HG03354 (cell line): ENCODE results near the gene VIT.
"Not testable (repeated sequence)": the region's sequence is repeated elsewhere in the genome, so short reads cannot be mapped to it uniquely, and the experiment has no call there.

Experiments
- ATAC-seq: cut with Tn5 transposase; IDR thresholded peaks from one replicate; pipeline ENCODE4 v1.9.1; 2021; ENCODE audit warnings: mild to moderate bottlenecking; ENCODE audit not compliant: unreplicated experiment, poor library complexity, severe bottlenecking

Gene VIT

DNA sequence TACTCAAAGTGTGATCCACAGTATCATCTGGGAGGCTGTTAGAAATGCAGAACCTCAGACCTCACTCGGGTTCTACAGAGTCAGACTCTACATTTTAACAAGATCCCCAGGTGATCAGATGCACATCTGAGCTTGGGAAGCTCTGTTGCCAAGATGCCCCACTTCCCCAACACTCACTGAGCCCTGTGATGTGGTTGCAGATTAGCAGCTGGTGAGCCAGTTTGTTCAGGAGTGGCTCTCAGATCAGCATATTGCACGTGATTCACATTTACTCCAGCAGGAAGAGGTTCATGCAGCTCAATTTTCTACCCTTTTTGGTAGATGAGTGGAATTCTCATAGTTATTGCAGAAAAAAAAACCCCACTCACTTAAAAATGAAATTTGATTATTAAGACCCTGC lies 96.4 kb downstream of the VIT start:
- ATAC-seq, result no peak

DNA sequence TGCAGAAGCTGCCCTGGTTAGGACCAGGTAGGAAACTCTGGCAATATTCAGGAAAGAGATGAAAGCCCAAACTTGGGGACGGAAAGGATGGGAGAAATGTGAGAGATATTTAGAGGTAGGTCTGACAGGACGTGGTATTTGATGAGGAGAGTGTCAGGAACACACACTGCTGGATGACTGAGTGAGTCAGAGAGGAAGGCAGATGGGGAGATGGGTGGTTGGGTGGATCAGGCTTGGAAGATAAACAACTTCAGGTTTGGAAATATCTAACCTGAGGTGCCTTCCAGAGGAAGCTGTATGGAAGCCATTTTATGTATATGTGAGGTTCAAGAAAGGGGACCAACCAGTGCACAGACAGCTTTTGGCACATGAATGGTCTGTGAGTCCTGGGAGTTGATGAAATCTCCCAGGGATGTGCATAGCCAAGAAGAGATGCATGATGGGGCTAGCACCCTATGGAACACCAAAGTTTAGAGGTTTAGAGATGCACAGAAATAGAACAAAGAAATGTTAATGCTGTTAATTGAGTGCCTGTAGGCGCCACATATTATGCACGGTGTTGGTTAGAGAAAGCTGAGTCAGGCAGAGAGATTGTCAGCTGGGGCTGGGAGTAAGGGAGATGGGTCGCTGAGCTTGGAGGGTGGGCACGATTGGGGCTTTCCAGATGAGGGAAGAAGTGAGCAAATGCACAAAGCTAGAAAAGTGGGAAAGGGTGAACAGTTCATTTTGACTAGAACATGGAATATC lies 101.0 kb downstream of the VIT start:
- ATAC-seq, result no peak

DNA sequence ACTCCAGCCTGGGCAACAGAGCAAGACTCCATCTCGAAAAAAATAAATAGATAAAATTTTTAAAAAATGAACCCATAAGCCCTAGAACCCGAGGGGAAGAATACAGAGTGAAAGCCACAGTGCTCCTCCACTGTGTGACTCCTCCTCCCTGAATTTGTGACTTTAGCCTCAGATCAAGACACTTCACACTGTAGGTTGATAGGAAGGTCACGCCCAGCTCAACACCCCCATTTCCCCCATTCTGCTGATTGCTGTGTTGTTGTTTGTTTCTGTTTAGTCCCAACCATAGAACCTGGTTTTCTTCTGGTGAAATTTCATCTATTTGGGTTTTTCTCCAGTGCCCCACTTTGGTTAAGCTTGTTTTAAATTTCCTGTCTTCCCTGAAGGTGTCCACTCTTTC lies 102.2 kb downstream of the VIT start:
- no peak for ATAC-seq

DNA sequence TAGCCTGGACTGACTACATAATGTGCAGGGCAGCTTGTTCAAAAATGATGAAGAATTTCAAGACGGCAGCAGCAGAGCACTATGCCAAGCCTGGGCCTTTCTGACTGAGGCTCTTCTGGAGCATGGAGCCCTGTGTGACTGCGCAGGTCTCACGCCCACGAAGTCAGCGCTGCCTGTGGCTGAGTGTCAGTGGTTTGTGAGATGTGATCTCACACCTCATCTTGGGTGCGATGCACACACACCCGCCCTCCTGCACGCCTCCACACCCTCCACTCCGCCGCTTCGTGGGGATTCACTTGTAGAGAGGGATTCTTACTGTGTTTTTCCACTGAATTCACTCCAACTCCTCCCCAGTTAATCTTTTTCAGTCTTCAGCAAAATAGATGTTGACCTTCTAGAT lies 103.9 kb downstream of the VIT start:
- ATAC-seq, result no peak

DNA sequence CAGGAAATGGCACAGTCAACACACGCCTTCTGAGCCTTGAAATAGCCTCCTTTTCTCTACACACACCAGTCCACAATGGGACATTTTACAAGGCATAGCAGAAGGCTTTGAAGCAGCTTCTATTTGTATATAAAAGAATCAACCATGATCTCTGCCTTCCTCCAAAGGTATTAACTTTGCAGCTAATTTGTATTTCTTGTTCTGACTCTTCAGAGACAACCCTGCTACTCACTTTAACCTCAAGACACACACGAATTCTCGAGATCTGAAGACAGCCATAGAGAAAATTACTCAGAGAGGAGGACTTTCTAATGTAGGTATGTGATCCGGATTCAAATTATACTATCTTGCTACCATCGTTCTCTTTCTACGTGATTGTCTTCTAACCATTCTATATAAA lies 104.6 kb downstream of the VIT start:
- no peak for ATAC-seq

DNA sequence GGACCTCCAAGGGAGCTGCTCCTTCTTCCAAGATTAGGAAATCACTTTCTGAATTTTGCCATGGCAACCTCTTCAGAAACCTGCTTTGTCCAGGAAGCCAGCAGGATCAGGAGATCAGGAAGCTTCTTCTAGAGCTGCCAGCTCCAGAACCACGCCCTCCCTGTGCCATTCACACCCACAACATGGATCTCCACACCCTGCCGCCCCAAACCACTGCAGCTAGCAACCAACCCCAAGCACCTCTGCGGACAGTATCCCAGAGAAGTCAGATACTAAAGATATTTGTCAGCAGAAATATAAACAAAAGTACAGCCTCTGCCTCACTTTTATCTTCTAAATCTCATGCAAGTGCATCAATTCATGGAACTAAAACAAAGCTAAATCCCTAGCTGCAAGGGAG lies 106.4 kb downstream of the VIT start:
- no peak for ATAC-seq

DNA sequence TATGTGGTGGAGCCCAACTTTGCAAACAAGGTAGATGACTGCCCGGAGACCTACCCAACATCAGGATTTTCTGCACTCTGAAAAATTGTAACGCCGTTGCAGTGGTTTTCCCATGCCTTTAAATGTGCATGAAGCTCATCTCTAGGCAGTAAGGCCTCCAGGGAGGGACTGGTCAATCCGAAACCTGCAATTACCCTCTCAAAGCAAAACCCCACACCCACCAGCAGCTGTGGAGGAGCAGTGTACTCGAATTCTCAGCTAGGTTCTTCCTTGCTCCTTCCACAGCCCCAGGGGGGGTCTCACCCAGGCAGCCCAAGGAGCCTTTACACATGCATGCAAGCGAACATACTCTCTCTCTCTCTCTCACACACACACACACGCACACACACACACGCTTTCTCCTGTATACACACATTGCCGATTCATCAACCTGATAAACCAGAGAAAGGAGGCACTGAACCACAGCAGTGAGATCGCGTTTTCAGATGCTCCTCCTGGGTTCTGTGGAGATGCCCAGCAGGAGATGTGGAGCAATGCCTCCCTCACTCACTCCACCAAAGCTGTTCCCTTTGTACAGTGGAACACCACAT lies 109.2 kb downstream of the VIT start:
- no peak for ATAC-seq

DNA sequence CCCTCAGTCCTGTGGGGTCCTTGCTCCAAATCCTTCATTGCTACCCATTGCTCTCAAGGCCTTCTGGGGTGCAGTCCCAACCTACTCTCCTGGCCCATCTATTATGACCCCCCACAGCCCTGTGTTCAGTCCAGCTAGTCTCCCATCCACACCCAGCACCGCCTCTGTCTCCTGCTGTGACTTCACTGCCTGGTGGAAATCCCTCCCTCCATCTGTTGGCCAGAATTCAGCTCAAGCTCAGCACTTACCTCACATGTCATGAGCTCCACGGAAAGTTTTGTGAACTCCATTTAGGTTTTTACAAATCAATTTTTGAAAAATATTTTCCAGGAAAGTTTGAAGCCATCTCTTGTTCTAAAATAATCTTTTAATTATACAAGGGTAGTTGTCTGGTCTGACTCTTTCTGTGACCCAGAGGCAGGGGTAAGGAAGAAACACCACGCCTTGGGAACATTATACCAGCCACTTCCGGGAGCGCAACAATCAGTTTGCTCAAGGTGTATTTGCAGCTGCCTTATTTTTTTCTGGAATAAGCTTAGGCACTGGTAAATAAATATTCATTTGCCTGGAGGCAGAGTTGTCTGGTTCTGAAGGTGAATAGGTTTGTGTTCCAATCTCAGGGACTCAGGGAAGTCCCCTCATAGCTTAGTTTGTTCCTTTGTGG lies 110.8 kb downstream of the VIT start:
- ATAC-seq, result no peak

DNA sequence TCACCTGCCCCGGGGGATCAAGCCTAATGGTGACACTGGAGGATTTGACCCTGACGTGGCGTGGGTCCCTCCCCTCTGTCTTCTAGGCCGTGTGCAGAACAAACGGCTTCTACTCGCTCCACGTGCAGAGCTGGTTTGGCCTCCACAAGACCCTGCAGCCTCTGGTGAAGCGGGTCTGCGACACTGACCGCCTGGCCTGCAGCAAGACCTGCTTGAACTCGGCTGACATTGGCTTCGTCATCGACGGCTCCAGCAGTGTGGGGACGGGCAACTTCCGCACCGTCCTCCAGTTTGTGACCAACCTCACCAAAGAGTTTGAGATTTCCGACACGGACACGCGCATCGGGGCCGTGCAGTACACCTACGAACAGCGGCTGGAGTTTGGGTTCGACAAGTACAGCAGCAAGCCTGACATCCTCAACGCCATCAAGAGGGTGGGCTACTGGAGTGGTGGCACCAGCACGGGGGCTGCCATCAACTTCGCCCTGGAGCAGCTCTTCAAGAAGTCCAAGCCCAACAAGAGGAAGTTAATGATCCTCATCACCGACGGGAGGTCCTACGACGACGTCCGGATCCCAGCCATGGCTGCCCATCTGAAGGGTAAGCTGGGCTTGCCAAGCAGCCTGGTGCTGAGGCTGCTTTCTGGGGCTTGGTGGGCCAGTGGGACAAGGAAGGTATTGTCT lies 112.0 kb downstream of the VIT start:
- no peak for ATAC-seq

DNA sequence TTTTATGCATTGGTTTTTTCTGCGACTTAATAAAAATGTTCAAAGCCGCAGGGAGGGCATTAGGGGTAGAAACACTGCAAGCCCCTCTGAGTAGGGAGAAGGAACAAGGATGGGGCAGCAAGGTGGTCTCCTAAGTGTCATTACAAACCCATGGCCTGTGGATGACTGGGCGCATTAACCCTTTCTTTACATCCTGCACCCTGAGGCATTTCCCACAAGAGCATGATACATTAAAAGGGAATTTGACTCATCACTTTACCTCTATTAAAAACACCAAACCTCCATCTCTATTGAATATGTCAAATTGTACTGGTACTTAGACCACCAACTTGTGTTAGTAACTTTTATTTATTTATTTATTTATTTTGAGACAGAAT lies 112.5 kb downstream of the VIT start:
- no peak for ATAC-seq

DNA sequence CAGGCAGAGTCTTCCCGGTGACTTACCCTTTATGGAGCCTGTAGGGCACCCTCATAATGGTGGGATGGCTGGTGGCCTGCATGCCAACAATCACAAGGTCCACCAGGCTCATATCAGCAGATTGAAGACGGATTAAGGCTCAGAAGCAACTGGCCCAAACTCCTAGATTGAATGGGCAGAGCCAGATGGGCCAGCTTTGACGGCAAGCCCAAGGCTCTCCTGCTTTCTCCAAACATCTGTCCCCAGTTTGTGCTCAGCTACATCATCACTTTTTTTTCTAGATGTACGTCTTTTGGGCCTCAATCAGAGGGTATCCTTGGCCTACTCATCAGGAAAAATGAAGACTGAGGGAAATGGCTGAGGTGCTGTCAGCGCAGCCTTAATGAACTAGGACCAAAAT lies 114.6 kb downstream of the VIT start:
- no peak for ATAC-seq

DNA sequence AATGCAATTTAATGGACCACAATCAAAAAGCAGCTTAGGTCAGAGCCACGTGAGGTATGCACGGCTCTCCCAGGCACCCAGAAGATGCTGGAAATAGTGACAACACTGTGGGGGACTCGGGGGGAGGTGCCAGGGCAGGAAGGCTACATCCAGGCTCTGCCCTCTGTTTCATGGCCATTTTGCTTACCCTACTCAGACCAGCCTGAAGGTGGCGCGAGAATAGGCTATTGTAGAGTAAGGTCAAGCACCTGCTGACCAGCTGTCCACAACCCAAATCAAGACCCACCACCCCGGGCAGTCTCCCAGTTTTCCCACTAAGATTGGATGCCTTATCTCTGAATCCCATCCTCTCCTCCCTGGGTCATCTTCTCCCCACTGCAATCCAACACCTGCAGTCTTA lies 115.7 kb downstream of the VIT start:
- ATAC-seq, result no peak

DNA sequence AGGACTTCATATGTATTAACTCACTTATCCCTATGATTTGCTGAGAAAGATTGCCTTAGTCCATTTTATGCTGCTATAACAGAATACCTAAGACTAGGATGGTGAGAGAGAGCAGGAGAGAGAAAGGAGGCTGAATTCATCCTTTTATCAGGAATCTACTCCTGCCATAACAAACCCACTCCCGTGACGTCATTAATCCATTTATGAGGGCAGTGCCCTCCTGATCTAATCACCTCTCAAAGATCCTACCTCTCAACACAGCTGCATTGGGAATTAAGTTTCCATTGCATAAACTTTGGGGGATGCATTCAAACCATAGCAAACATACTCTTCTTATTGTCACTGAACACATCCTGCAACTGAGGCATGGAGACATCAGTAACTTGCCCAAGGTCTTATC lies 122.0 kb downstream of the VIT start:
- no peak for ATAC-seq

DNA sequence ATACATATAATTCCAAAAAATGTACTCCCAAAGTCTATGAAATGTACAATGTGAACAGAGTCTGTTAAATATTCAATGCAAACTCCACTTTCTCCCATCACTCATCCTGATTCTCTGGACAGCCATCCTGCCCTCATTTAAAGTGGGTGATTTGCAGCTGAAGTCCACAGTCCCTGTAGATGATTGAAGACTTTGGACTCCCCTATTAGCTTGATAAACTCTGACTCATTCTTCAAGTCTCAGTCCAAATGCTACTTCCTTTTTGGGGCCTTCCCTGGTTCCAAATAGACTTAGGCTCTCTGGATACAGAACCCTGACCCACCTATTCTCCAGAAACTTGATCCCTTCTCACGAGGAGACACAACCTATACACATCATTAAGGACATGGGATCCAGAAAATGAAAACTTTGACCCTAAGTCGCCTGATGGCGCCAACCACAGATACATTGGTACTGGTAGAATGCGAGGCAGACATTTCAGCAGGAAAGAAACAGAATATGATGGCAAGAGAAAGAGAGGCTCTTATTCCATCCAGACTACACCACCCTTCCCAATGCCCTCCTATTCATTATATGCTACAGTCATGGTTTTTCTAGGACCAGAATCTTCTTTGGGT lies 122.7 kb downstream of the VIT start:
- no peak for ATAC-seq

DNA sequence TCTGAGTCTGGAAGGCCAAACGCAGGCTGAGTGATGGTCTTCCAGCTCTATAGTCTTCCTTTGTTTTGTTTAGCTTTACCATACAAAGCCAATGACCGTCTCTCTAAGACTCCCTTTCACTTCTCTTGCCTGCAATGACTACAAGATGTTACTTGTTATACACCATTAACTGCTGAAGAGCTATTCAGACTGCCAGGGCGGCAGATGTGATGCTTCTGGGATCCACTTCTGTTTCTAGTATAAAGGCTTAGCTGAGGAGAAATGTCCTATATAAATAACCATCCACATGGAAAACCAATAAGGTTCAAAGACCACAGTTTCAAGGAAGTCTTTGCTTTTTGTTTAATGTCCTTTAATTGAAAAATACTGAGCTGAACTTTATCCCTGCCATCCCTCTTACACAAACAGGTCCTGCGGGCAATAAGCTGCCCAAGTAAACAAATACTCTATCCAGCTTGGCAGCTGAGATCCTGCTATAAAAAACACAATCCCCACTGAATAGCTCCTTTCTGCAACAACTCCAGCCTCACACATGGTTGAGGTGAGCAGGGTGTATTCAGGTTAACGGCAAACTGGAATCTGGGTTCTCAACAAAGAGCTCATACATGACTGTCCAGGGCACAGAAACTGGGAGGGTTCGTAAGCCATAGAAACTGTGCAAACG lies 124.6 kb downstream of the VIT start:
- no peak for ATAC-seq

DNA sequence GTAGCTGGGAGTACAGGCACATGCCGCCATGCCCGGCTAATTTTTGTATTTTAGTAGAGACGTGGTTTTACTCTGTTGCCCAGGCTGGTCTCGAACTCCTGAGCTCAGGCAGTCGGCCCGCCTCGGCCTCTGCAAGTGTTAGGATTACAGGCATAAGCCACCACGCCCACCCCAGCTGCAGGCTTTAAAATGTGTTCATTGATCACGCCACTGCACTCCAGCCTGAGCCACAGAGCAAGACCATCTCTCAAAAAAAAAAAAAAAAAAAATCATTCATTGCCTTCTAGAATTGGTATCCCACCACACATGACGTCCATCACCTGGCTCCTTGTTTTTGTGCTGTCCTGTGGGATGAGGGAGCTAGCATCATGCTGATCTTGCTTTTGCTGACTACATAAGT lies 127.4 kb downstream of the VIT start:
- ATAC-seq, result no peak

DNA sequence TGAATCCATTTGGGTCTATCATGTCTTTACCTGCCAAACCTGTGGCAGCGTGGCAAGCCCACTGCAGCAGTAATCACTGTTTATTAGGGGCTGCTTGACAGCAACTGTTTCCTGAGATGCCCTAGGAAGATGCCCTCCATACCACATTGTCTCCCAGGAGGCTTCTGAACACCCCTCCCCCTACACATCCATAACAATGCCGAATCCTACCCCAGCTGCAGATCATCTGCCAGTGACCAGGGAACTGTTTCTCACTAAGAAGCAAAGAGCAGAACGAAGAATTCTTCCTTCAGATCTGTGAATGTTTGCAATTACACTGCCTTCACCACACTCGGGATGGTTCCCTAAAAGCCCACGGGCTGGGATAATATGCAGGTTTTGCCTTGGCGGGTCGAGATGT lies 127.8 kb downstream of the VIT start:
- ATAC-seq, result no peak

DNA sequence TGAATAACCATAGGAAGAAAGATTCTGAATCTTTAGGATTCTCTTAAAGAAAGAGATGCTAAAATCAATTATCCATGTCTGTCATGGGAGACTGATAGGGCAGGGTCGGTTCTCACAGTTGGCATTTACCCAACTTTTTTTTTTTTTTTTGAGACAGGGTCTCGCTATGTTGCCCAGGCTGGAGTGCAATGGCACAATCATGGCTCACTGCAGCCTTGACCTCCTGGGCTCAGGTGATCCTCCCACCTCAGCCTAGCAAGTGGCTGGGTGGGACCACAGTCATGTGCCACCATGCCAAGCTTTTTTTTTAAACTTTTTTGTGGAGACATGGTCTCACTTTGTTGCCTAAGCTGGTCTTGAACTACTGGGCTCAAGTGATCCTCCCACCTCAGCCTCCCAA lies 128.2 kb downstream of the VIT start:
- ATAC-seq, result not testable (repeated sequence)

DNA sequence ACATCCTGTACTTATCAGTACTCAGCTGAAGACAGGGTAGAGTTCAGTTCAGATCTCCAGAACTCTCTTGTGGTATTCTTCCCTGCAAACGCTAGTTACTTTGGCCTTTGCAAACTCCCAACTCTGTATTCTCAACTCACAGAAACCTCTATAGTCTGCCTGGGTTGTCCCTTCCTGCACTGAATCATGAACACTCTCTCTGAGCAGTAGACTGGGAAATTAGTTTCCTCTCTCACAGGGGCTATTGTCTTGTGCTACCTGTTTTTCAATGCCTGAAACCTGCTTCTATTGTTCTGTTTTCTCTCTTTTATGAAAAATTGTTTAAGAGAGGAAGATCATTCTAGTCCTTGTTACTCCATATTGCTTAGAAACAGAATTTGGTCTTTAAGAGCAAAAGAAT lies 134.7 kb downstream of the VIT start:
- ATAC-seq, result no peak

DNA sequence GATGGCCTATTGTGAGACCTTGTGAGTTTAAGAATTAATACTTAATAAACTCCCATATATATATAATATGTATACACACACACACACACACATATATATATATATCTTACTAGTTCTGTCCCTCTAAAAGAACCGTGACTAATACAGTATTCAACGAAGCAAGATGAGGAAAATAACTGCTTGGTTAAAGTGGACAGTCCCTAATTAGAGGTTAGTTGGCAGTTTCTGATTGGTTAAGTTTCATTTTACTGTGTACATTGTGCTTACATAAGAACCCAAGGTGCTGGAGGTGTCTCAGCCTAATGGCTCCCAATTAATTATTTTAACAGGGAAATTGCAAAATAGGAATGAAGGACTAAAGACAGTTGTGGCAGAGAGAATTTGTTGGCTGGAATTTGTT lies 137.7 kb downstream of the VIT start:
- no peak for ATAC-seq
